GM12875 (cell line): ENCODE measurements around the gene PNPLA2.
A peak's percentile ranks its signal among the peaks of the same experiment; 100 is the strongest.

Experiments
- H3K4me3 ChIP-seq: one replicate; pipeline ENCODE4 v1.5.1; 2011; ENCODE audit warnings: low read depth, low read length, control low read depth
- TF ChIP-seq, protein P1 (sequence below): IDR thresholded peaks from 2 replicates; pipeline ENCODE4 v1.5.1; 2011; ENCODE audit warnings: low read depth, mild to moderate bottlenecking, control low read depth, inconsistent platforms, low read length, moderate library complexity, borderline replicate concordance; ENCODE audit not compliant: insufficient read depth

The PNPLA2 gene

DNA sequence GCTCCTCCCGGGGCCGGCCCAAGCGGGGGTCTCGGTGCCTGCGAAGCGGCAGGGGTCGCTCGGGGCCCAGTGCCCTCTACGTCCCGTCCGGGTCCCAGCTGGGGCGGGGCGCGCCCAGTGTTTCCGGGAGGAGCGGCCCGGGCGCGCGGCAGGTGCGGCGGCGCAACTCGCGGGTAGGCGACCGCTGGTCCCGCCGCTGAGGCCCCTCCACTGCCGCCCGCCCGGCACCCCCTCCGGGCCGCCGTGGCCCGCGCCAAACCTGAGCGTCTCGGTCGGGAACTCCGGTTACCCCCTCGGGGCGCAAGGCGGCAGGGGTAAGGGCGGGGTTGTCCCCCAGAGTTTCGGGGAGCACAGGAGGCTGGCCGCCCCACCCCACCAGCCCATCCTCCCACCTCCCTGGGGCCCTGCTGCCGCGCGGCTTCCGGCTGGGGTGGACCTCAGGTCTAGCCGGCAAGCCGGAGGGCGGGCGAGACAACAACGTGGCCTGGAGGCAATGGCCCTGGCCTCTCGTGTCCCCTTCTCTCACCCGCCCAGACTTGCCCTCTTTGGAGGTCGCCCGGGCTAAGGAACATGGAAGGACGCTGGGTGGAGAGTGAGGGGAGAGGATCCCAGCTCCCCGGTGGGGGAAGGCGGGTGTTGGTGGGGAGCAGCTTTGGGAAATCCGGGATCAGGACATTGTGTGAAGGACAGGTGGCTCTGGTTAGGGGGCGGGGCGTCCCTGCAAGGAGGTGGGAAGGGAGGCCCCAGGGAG lies 8.6 kb downstream of the PNPLA2 start:
- peak overlapping the region; percentile 55 for H3K4me3 ChIP-seq
- TF ChIP-seq, protein P1, sequence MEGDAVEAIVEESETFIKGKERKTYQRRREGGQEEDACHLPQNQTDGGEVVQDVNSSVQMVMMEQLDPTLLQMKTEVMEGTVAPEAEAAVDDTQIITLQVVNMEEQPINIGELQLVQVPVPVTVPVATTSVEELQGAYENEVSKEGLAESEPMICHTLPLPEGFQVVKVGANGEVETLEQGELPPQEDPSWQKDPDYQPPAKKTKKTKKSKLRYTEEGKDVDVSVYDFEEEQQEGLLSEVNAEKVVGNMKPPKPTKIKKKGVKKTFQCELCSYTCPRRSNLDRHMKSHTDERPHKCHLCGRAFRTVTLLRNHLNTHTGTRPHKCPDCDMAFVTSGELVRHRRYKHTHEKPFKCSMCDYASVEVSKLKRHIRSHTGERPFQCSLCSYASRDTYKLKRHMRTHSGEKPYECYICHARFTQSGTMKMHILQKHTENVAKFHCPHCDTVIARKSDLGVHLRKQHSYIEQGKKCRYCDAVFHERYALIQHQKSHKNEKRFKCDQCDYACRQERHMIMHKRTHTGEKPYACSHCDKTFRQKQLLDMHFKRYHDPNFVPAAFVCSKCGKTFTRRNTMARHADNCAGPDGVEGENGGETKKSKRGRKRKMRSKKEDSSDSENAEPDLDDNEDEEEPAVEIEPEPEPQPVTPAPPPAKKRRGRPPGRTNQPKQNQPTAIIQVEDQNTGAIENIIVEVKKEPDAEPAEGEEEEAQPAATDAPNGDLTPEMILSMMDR: no peak

DNA sequence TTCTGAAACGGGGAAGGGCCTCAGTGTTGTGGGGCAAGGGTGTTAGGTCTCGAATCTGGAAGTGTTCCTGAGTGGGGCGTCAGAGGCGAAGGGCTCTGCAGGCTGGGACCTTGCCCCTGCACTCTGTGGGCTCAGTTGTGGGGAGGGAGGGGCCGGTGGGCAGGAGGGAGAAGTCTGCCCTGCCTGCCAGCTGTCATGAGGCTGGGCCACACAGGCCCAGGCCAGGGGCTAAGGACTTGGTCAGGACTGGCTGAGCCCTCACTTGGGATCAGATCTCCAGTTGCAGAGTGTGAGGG lies 9.1 kb downstream of the PNPLA2 start, which contains the start of gene CRACR2B:
Gene CRACR2B, plus strand, starts transcription at position 23 of the 296 bp plus-strand sequence. CDS start 689 bp downstream, outside the sequence.
- TF ChIP-seq, protein P1: no peak
- H3K4me3 ChIP-seq: peak within 1 kb of the TSS; percentile 55

GRCh38 chr11:828506-829175 lies 9.9 kb downstream of the PNPLA2 start:
- H3K4me3 ChIP-seq: no peak overlapping the region
- TF ChIP-seq, protein P1: no peak

DNA sequence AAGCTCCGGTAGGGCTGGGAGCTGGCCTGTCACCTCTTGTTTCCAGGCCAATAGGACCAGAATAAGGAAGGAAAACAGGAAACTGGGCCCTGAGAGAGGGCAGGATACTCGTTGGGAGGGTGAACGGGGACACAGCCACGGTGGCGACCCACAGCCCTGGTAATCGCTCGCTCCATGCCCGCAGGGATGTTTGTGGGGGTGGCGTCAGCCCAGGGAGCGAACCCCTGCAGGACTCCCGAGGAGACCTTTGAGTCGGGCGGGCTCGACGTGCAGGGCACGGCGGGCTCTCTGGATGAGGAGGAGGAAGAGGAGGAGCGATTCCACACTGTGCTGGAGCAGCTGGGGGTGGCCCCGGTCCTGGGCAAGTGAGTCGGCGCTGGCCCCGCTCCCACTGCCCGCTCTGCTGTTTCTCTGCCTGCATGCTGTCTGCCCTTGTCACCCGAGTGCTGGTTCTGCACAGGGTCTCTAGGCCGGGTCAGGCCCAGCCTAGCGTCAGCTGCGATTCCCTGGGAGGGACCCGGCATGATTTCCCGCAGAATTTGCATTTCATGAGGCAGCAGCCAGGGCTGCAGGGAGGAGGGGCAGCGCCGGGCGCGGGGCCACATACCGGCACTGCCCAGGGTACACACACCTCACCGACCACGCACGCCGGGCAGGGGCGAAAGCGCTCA lies 10.6 kb downstream of the PNPLA2 start:
- TF ChIP-seq, protein P1: no peak
- peak overlapping the region; percentile 32 for H3K4me3 ChIP-seq

DNA sequence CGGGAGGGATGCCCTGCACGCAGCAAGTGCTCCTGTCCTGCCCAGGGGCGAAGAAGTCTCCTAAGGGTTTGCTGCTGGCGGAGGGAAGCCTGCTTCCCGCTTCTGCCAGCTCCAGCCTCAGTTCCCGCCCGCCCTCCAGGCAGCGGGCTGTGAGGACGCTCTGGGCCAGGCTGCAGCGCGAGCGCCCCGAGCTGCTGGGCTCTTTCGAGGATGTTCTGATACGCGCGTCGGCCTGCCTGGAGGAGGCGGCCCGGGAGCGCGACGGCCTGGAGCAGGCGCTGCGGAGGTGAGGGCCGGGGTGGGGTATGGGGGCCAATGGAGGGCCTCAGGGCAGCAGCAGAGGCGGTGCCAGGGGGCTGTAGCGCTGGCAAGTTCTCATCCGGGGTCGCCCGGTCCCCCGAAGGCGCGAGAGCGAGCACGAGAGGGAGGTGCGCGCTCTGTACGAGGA lies 11.2 kb downstream of the PNPLA2 start:
- TF ChIP-seq, protein P1: no peak
- H3K4me3 ChIP-seq: peak overlapping the region; percentile 32

- peak overlapping the region; percentile 32 for H3K4me3 ChIP-seq
- TF ChIP-seq, protein P1: no peak
Measured at GRCh38 chr11:830295-831117, 11.8 kb downstream of the PNPLA2 start.
